PFSK-1 (cell line): ENCODE results near the gene MYO5B.

Experiments used
- FOXP2 ChIP-seq: optimal IDR thresholded peaks from 2 replicates; pipeline ENCODE3; 2011; ENCODE audit warnings: borderline replicate concordance, control low read depth, inconsistent platforms; ENCODE audit not compliant: insufficient read depth; ENCODE audit errors: extremely low read length, extremely low read depth
- POLR2AphosphoS5 ChIP-seq: IDR thresholded peaks from 2 replicates; pipeline ENCODE4 v1.6.1; 2012; ENCODE audit warnings: low read depth, mild to moderate bottlenecking, control low read depth, low read length, moderate library complexity
- SIN3A ChIP-seq: IDR thresholded peaks from 2 replicates; pipeline ENCODE4 v1.6.1; 2012; ENCODE audit warnings: mild to moderate bottlenecking, low read length, moderate library complexity, borderline replicate concordance; ENCODE audit not compliant: insufficient read depth
- TF ChIP-seq, protein P1 (sequence below), 2 experiments: IDR thresholded peaks; 2 replicates each; pipeline versions ENCODE4 v1.6.1 to v1.8.0; 2011 to 2012; ENCODE audit warnings: low read depth in 2 of 2, low read length in 2 of 2, control low read depth in 1 of 2, inconsistent platforms in 1 of 2, mild to moderate bottlenecking in 1 of 2, moderate library complexity in 1 of 2; ENCODE audit not compliant: insufficient read depth in 1 of 2

GRCh38 chr18:49901862-49902340 lies 293.0 kb downstream of the MYO5B start:
- TF ChIP-seq, protein P1, sequence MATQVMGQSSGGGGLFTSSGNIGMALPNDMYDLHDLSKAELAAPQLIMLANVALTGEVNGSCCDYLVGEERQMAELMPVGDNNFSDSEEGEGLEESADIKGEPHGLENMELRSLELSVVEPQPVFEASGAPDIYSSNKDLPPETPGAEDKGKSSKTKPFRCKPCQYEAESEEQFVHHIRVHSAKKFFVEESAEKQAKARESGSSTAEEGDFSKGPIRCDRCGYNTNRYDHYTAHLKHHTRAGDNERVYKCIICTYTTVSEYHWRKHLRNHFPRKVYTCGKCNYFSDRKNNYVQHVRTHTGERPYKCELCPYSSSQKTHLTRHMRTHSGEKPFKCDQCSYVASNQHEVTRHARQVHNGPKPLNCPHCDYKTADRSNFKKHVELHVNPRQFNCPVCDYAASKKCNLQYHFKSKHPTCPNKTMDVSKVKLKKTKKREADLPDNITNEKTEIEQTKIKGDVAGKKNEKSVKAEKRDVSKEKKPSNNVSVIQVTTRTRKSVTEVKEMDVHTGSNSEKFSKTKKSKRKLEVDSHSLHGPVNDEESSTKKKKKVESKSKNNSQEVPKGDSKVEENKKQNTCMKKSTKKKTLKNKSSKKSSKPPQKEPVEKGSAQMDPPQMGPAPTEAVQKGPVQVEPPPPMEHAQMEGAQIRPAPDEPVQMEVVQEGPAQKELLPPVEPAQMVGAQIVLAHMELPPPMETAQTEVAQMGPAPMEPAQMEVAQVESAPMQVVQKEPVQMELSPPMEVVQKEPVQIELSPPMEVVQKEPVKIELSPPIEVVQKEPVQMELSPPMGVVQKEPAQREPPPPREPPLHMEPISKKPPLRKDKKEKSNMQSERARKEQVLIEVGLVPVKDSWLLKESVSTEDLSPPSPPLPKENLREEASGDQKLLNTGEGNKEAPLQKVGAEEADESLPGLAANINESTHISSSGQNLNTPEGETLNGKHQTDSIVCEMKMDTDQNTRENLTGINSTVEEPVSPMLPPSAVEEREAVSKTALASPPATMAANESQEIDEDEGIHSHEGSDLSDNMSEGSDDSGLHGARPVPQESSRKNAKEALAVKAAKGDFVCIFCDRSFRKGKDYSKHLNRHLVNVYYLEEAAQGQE (IDR thresholded peaks at IDR 0.05; ENCODE audit: insufficient read depth in 1 of 2, low read depth in 2 of 2, low read length in 2 of 2) = no peak
- TF ChIP-seq FOXP2 (no peak), SIN3A (no peak), POLR2AphosphoS5 (no peak)
